ENCODE measurements around the gene INAVA.

- no peak for TF ChIP-seq ARHGAP35 (IDR thresholded peaks at IDR 0.05; ENCODE audit: partially characterized antibody)
- TF ChIP-seq CTCF (IDR thresholded peaks at IDR 0.05 in 2 of 3, conservative IDR thresholded peaks at IDR 0.05 in 1 of 3; ENCODE audit: insufficient read depth in 2 of 3, low read depth in 1 of 3, low read length in 3 of 3): no peak
- TF ChIP-seq CREB3 (tag; conservative IDR thresholded peaks at IDR 0.05; ENCODE audit: low read depth): no peak
- TF ChIP-seq SPI1 (IDR thresholded peaks at IDR 0.05; ENCODE audit: borderline replicate concordance, low read depth, low read length): no peak
- TF ChIP-seq POLR2A (conservative IDR thresholded peaks at IDR 0.05): no peak
- TF ChIP-seq RCOR1 (IDR thresholded peaks at IDR 0.05; ENCODE audit: borderline replicate concordance in 1 of 2, low read depth in 2 of 2, low read length in 2 of 2): no peak
Measured at GRCh38 chr1:200901796-200902444, 7.2 kb downstream of the INAVA start.
